Measurements from ENCODE around the gene RUVBL2. TPM values are rescaled to one million over a fixed set of nuclear protein-coding genes. Genes with fewer than 3 reads are reported as not detected.
"Not testable (repeated sequence)": the region's sequence is repeated elsewhere in the genome, so short reads cannot be mapped to it uniquely, and the experiment has no call there.

RUVBL2 gene
- total and polyA plus RNA-seq, 2 donors (not counting 3 experiments of a cell fraction or from before 2014, with no cell fraction given), result 115 to 185 TPM

- ChIA-PET CTCF (interaction anchor here (0.7 to 5.4 kb wide), 8 partner anchors 9 to 56 kb away, joined by 3 to 37 read pairs (median 5); partner anchors contain the start of genes GYS1 and RUVBL2), POLR2A (no interaction called here)
- Histone ChIP-seq H3K4me1 (ENCODE audit: control insufficient read depth, extremely low read depth, insufficient read depth, low read length) (peaks cover 10% of the 10 kb centered on the region), H4K20me1 (replicated peaks; ENCODE audit: control insufficient read depth, extremely low read depth, insufficient read depth, low read length) (no peaks in the 10 kb centered on the region), H3K36me3 (ENCODE audit: control insufficient read depth in 2 of 2, extremely low read depth in 1 of 2, insufficient read depth in 2 of 2, low read length in 2 of 2) (peaks cover 0 to 17% of the 10 kb centered on the region in 2 experiments), H3K79me2 (ENCODE audit: control insufficient read depth, insufficient read depth, low read length) (no peaks in the 10 kb centered on the region), H3K4me3 (replicated peaks in 1 of 3; ENCODE audit: insufficient read depth in 1 of 3, low read depth in 1 of 3, low read length in 3 of 3) (peak overlapping the region; percentile 25 to 40 (median 26)), H3K9me1 (replicated peaks; ENCODE audit: control insufficient read depth, extremely low read depth, insufficient read depth, low read length) (no peaks in the 10 kb centered on the region), H3K9ac (replicated peaks; ENCODE audit: extremely low read depth, insufficient read depth, low read length) (no peak overlapping the region), H3K27me3 (ENCODE audit: control insufficient read depth in 2 of 2, insufficient read depth in 2 of 2, low read length in 2 of 2) (peaks cover 0 to 5% of the 10 kb centered on the region in 2 experiments), H2AFZ (ENCODE audit: low read depth, low read length) (peak overlapping the region; percentile 34), H3K4me2 (ENCODE audit: insufficient read depth, low read length) (peak overlapping the region; percentile 52), H3K9me3 (replicated peaks; ENCODE audit: control insufficient read depth, insufficient read depth, low read length) (no peaks in the 10 kb centered on the region), H3K27ac (ENCODE audit: insufficient read depth, low read depth, low read length) (no peak overlapping the region)
- dilution Hi-C loops (cut with MboI; ENCODE audit: extremely low pct_ligation_motif_present, low sequenced_read_pairs) (no loop called here), intact Hi-C loops (cut with micrococcal nuclease) (no loop called here)
- BruUV-seq (replicated peaks), result no TSS peak
- TF ChIP-seq POLR2A (IDR thresholded peaks at IDR 0.05; ENCODE audit: low read depth, low read length) (peak; percentile 45), MAX (IDR thresholded peaks at IDR 0.05; ENCODE audit: insufficient read depth, insufficient read length) (no peak), GATA2 (IDR thresholded peaks at IDR 0.05; ENCODE audit: insufficient read depth, insufficient read length, low read depth, low read length) (no peak), EZH2 (IDR thresholded peaks at IDR 0.05; ENCODE audit: borderline replicate concordance, low read depth, low read length, severe bottlenecking) (no peak), POLR2AphosphoS5 (IDR thresholded peaks at IDR 0.05; ENCODE audit: insufficient read depth, low read depth, low read length) (peak; percentile 65), FOS (IDR thresholded peaks at IDR 0.05; ENCODE audit: borderline replicate concordance, insufficient read depth, low read length) (no peak), CTCF (IDR thresholded peaks at IDR 0.05; ENCODE audit: extremely low read depth in 1 of 2, insufficient read depth in 1 of 2, low read depth in 1 of 2, low read length in 2 of 2) (peak; percentile 48 to 75), JUN (IDR thresholded peaks at IDR 0.05; ENCODE audit: borderline replicate concordance, insufficient read depth, insufficient read length, low read depth) (no peak), MYC (IDR thresholded peaks at IDR 0.05; ENCODE audit: low read depth, low read length) (no peak)
- DNase-seq (ENCODE audit: low read depth, low spot score), result peak; percentile 70
- FAIRE-seq, result peak; percentile 70
These were observed 24.1 kb downstream of the RUVBL2 start for GRCh38 chr19:49017666-49018351.

GRCh38 chr19:49018388-49019241 is 24.9 kb downstream of the RUVBL2 start:
- Histone ChIP-seq H3K4me1 (ENCODE audit: control insufficient read depth, extremely low read depth, insufficient read depth, low read length) (peaks cover 10% of the 10 kb centered on the region), H3K4me2 (ENCODE audit: insufficient read depth, low read length) (peak overlapping the region; percentile 62), H3K36me3 (ENCODE audit: control insufficient read depth in 2 of 2, extremely low read depth in 1 of 2, insufficient read depth in 2 of 2, low read length in 2 of 2) (peaks cover 0 to 17% of the 10 kb centered on the region in 2 experiments), H2AFZ (ENCODE audit: low read depth, low read length) (peak overlapping the region; percentile 80), H3K4me3 (replicated peaks in 1 of 3; ENCODE audit: insufficient read depth in 1 of 3, low read depth in 1 of 3, low read length in 3 of 3) (peak overlapping the region; percentile 16 to 25 (median 20))
- CTCF ChIA-PET, result interaction anchor here (0.8 to 5.4 kb wide), 11 partner anchors 13 to 207 kb away, joined by 3 to 37 read pairs (median 4); partner anchors contain the start of genes CGB2, GYS1 and RUVBL2
- intact Hi-C loops (cut with micrococcal nuclease); H3K27ac ChIP-seq (ENCODE audit: insufficient read depth, low read depth, low read length); H3K79me2 ChIP-seq (ENCODE audit: control insufficient read depth, insufficient read depth, low read length); H4K20me1 ChIP-seq (replicated peaks; ENCODE audit: control insufficient read depth, extremely low read depth, insufficient read depth, low read length); dilution Hi-C loops (cut with MboI; ENCODE audit: extremely low pct_ligation_motif_present, low sequenced_read_pairs); POLR2A ChIA-PET; H3K9me3 ChIP-seq (replicated peaks; ENCODE audit: control insufficient read depth, insufficient read depth, low read length); BruUV-seq (replicated peaks); H3K9ac ChIP-seq (replicated peaks; ENCODE audit: extremely low read depth, insufficient read depth, low read length); H3K27me3 ChIP-seq (ENCODE audit: control insufficient read depth in 2 of 2, insufficient read depth in 2 of 2, low read length in 2 of 2); H3K9me1 ChIP-seq (replicated peaks; ENCODE audit: control insufficient read depth, extremely low read depth, insufficient read depth, low read length): not testable (repeated sequence)
- peak; percentile 24 for DNase-seq (ENCODE audit: low read depth, low spot score)
- peak; percentile 77 for FAIRE-seq
